Measurements from ENCODE around the gene PDLIM5.

Gene PDLIM5

DNA sequence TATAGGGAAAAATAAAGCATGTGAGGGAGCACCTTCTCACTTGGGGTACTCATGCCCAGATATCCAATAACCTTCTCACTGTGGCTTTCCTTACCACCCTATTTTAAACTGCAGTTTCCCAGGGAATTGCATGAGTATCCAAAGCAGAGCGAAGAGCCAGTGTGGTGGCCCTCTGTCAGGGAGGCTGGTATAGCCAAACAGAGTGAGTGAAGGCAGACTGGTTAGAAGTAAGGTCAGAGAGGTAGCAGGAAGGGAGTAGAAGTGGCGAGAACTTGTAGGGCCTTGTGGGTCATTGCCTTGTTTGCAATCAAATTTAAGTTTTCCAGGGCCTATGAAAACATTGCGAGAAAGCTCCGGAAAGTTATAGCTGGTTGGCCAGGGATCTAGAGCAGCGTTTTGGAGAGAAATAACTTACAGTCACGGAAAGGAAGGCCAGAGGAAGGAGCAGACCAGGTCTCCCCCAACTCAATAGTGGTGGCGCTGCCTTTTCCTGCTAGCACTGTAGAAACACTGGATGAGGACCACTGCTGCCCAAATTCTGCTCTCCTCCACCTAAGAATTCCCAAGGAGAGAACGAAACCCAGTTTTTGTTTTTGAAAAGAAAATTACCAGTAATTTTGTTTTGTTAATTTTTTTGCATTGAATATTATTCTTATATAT is 77.2 kb downstream of the PDLIM5 start:
- TF ChIP-seq, protein P1, sequence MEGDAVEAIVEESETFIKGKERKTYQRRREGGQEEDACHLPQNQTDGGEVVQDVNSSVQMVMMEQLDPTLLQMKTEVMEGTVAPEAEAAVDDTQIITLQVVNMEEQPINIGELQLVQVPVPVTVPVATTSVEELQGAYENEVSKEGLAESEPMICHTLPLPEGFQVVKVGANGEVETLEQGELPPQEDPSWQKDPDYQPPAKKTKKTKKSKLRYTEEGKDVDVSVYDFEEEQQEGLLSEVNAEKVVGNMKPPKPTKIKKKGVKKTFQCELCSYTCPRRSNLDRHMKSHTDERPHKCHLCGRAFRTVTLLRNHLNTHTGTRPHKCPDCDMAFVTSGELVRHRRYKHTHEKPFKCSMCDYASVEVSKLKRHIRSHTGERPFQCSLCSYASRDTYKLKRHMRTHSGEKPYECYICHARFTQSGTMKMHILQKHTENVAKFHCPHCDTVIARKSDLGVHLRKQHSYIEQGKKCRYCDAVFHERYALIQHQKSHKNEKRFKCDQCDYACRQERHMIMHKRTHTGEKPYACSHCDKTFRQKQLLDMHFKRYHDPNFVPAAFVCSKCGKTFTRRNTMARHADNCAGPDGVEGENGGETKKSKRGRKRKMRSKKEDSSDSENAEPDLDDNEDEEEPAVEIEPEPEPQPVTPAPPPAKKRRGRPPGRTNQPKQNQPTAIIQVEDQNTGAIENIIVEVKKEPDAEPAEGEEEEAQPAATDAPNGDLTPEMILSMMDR (conservative IDR thresholded peaks at IDR 0.05; ENCODE audit: control insufficient read depth, insufficient read depth, low read depth, low read length) = no peak
- H3K4me3 ChIP-seq (ENCODE audit: control insufficient read depth, low read depth, low read length) = no peak overlapping the region
- DNase-seq (ENCODE audit: low read depth) = no peak

DNA sequence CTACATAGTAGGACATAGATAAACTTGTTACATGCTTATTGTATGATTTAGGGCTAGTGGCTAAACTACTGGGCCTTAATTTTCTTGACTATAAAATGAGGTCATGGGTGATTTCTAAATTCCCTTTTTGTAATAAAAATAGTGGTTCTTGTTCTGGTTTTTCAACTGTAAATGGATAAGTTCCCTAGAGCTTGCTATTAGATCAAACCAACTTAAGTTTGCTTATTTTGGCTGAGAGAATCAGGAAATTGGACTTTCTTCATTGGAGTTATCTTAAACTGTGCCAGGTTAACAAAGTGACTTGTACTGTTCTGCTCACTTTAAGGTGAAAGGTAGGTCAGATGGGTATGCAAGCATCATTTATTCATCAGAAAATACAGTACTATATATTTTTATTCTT is 78.3 kb downstream of the PDLIM5 start:
- TF ChIP-seq, protein P1 (conservative IDR thresholded peaks at IDR 0.05; ENCODE audit: control insufficient read depth, insufficient read depth, low read depth, low read length) = no peak
- H3K4me3 ChIP-seq (ENCODE audit: control insufficient read depth, low read depth, low read length) = no peak overlapping the region
- no peak for DNase-seq (ENCODE audit: low read depth)

DNA sequence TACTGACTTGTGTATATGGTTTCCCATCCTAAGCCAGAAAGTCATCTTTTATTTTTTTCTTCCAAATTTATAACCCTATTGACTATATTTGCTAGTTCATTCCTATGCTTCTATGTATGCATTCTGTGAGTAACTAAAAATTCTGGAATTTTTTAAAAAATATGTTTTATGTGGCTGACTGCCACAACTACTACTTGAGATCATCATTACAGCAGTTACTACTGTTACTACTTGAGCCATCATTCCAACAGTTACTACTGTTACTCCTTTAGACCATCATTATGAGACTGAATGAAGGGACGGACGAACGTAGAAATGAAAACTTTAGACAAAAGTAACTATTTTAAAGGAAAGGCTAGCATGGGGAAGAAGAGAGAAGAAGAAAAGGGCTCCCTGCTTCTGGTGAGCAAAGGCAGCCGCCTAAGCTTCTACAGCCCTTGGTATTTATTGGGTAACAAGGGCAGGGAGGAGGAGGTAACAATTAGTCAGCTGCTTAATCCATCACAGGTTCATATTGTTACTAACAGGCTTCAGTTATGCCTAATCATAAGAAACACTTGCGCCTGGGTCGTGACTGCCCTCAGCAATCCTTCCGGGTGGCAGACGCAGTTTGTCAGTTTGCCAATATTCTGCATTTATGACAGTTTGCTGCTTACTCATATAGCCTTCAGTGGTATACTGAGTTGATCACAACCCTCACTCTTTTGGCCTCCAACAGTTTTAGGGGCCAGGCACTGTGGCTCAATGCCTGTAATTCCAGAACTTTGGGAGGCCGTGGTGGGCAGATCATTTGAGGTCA is 80.4 kb downstream of the PDLIM5 start:
- H3K4me3 ChIP-seq (ENCODE audit: control insufficient read depth, low read depth, low read length) = no peak overlapping the region
- peak; percentile 46 for DNase-seq (ENCODE audit: low read depth)
- TF ChIP-seq, protein P1 (conservative IDR thresholded peaks at IDR 0.05; ENCODE audit: control insufficient read depth, insufficient read depth, low read depth, low read length) = no peak

DNA sequence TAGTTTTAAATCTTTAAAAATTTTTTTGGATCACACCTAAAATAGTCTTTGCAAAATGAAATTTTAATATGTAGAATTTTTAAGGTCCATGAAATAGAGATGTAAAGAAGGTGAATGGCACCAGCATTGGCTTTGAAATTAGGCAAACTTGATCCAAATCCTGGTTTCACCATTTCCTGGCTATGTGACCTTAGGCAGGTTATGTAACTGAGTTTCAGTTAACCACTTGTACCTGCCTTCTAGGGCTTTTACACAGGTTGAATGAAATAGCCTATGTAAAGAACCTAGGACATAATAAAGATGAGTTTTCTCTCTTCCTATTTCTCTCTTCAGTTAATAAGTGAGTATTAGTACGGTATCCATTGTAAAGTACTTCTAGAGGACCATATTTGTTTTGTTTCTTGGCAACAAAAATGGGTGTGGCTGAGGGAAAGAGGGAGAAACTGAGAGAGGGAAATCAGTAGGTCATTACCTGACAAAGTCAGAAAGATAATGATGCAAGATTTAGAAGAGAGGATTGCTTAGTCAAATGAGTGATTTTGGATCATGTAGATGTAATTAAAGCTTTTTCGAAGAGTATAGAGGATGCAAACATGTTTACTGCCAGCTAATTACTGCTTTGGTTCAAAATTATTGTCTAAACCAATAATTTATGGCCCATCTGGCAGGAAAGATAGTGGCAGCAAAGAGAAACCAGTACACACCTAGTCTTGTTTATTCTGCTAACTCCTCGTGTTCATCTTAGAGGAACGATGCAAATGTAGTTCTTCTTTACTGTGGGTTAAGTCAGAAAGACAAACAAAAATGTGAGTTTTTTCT is 81.9 kb downstream of the PDLIM5 start:
- H3K4me3 ChIP-seq (ENCODE audit: control insufficient read depth, low read depth, low read length) = no peak overlapping the region
- TF ChIP-seq, protein P1 (conservative IDR thresholded peaks at IDR 0.05; ENCODE audit: control insufficient read depth, insufficient read depth, low read depth, low read length) = no peak
- no peak for DNase-seq (ENCODE audit: low read depth)

DNA sequence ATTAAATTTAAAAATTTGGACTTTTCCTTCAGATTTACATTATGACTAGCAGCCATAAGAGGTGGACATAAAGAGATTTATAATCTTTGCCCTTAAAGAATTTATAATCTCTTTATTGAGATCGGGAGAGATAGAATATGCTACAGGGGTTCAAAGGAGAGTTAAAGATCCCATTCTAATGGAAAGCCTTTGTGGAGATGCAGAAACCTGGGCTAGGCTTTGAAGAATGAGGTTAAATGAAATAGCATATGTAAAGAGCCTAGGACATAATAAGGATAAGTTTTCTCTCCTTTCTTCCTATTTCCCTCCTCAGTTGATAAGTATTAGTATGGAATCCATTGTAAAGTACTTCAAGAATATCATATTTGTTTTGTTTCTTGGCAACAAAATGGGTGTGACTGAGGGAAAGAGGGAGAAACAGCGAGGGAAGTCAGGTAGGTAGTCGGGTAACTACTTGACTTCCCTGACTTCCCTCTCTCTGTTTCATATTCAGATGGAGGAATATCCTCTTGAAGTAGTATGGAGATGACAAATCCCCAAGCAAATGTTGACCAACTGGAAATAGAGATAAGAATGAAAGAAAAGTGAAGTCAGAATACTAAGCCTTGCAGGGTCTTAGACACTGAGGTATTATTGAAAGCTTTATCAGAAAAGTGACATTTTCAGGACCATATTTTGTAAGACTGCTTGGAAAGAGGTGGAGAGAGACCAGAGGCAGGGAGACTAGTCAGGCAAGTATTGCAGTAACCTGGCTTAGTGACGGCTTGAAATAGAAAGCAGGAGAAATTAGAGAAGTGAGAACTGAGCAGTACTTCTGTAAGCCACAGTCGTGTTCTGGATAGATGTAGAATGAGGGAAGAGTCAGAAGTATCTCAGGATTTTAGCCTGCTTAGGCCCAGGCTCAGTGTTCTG is 82.9 kb downstream of the PDLIM5 start:
- DNase-seq (ENCODE audit: low read depth) = no peak
- TF ChIP-seq, protein P1 (conservative IDR thresholded peaks at IDR 0.05; ENCODE audit: control insufficient read depth, insufficient read depth, low read depth, low read length) = no peak

DNA sequence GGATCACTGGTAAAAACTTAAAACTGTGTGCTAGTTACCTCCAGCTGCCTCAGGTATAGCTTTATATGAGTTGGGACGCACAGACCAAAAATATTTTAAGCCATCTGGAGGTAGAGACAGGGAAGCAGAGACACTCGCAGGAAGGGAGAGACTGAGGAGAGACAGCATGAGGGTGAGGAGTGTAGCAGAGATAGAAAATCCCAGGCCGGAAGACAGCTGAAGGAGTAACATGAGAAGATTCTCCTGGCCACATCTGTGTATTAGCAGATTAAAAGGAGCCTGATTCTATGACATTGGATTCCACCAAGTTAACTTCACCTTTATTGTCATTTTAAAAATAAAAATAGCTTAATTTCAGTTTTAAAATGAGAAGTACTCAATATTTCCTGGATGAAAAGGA is 84.3 kb downstream of the PDLIM5 start:
- H3K4me3 ChIP-seq (ENCODE audit: control insufficient read depth, low read depth, low read length) = no peak overlapping the region
- TF ChIP-seq, protein P1 (conservative IDR thresholded peaks at IDR 0.05; ENCODE audit: control insufficient read depth, insufficient read depth, low read depth, low read length) = no peak
- DNase-seq (ENCODE audit: low read depth) = no peak

More for the DNA sequence above, 82.9 kb downstream of the PDLIM5 start:
- no peak overlapping the region for H3K4me3 ChIP-seq (ENCODE audit: control insufficient read depth, low read depth, low read length)

Data from fibroblast of mammary gland (primary cell).